ENCODE results near the gene KIF12. TPM values are rescaled to one million over a fixed set of nuclear protein-coding genes. Genes with fewer than 3 reads are reported as not detected.
A peak's percentile ranks its signal among the peaks of the same experiment; 100 is the strongest.

KIF12 gene
- total RNA-seq, 1 donor from 2014 or later, result not detected

DNA sequence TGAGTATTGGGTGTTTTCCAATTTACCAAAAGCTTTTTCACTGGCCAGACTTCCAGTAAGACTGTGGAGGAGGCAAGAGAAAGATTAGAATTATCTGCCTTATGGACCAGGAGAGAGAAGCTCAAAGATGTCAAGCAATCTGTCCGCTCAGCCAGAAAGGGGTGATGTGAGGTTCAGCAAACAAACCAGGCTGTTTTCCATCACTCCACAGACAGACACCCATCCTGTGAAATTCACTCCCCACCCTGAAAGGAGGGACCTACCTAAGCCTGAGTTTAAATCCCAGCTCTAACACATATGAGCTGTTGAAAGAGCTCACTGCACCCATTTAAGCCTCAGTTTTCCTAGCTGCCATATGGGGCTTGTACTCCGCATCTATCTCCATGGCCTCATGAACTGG is 41.3 kb upstream of the KIF12 start:
- Histone ChIP-seq H3K36me3 (no peaks in the 10 kb centered on the region), H3K9me3 (no peaks in the 10 kb centered on the region), H3K27me3 (no peaks in the 10 kb centered on the region), H3K4me1 (no peaks in the 10 kb centered on the region), H3K4me3 (no peak overlapping the region), H3K27ac (no peak overlapping the region)
- no peak for DNase-seq (ENCODE audit: low spot score in 2 of 2)
- TF ChIP-seq, protein P1, sequence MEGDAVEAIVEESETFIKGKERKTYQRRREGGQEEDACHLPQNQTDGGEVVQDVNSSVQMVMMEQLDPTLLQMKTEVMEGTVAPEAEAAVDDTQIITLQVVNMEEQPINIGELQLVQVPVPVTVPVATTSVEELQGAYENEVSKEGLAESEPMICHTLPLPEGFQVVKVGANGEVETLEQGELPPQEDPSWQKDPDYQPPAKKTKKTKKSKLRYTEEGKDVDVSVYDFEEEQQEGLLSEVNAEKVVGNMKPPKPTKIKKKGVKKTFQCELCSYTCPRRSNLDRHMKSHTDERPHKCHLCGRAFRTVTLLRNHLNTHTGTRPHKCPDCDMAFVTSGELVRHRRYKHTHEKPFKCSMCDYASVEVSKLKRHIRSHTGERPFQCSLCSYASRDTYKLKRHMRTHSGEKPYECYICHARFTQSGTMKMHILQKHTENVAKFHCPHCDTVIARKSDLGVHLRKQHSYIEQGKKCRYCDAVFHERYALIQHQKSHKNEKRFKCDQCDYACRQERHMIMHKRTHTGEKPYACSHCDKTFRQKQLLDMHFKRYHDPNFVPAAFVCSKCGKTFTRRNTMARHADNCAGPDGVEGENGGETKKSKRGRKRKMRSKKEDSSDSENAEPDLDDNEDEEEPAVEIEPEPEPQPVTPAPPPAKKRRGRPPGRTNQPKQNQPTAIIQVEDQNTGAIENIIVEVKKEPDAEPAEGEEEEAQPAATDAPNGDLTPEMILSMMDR (IDR thresholded peaks at IDR 0.05), result no peak
- intact Hi-C loops (cut with DNase I), result no loop called here

- H3K4me1 ChIP-seq, result no peaks in the 10 kb centered on the region
- H3K9me3 ChIP-seq, result no peaks in the 10 kb centered on the region
- TF ChIP-seq, protein P1 (IDR thresholded peaks at IDR 0.05), result no peak
- intact Hi-C loops (cut with DNase I), result no loop called here
- H3K36me3 ChIP-seq, result no peaks in the 10 kb centered on the region
- H3K27ac ChIP-seq, result no peak overlapping the region
- H3K27me3 ChIP-seq, result no peaks in the 10 kb centered on the region
- DNase-seq (ENCODE audit: low spot score in 2 of 2), result no peak
- no peak overlapping the region for H3K4me3 ChIP-seq
Measured at GRCh38 chr9:114139071-114139470, 40.0 kb upstream of the KIF12 start.

GRCh38 chr9:114138552-114138971 is 39.5 kb upstream of the KIF12 start:
- H3K27me3 ChIP-seq, result no peaks in the 10 kb centered on the region
- H3K27ac ChIP-seq, result no peak overlapping the region
- H3K36me3 ChIP-seq, result no peaks in the 10 kb centered on the region
- no peak overlapping the region for H3K4me3 ChIP-seq
- intact Hi-C loops (cut with DNase I), result no loop called here
- DNase-seq (ENCODE audit: low spot score in 2 of 2), result peak in 1 of 2 donors; percentile 73
- no peaks in the 10 kb centered on the region for H3K4me1 ChIP-seq
- no peaks in the 10 kb centered on the region for H3K9me3 ChIP-seq
- TF ChIP-seq, protein P1 (IDR thresholded peaks at IDR 0.05), result no peak

DNA sequence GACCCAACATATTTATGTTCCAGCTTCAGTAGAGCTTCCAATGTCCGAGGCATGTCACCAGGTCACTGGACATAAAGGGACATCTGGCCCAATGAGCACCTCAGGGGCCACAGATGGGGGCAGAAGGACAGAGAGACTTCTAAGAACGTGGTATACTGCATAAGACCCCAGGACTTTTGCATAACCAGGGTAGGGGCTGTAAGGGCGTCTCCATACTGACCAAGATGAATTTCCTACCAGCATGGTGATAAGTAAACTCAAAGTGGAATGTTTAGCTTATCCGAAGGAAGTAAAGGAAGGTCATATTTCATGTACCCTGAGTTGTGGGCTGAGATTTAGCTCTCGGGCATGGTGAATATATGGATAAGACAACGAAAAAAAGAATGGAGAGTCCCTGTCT is 38.7 kb upstream of the KIF12 start:
- DNase-seq (ENCODE audit: low spot score in 2 of 2), result no peak
- TF ChIP-seq, protein P1 (IDR thresholded peaks at IDR 0.05), result no peak
- H3K36me3 ChIP-seq, result no peaks in the 10 kb centered on the region
- intact Hi-C loops (cut with DNase I), result no loop called here
- no peaks in the 10 kb centered on the region for H3K27me3 ChIP-seq
- H3K9me3 ChIP-seq, result no peaks in the 10 kb centered on the region
- H3K4me1 ChIP-seq, result no peaks in the 10 kb centered on the region
- no peak overlapping the region for H3K27ac ChIP-seq
- H3K4me3 ChIP-seq, result no peak overlapping the region

DNA sequence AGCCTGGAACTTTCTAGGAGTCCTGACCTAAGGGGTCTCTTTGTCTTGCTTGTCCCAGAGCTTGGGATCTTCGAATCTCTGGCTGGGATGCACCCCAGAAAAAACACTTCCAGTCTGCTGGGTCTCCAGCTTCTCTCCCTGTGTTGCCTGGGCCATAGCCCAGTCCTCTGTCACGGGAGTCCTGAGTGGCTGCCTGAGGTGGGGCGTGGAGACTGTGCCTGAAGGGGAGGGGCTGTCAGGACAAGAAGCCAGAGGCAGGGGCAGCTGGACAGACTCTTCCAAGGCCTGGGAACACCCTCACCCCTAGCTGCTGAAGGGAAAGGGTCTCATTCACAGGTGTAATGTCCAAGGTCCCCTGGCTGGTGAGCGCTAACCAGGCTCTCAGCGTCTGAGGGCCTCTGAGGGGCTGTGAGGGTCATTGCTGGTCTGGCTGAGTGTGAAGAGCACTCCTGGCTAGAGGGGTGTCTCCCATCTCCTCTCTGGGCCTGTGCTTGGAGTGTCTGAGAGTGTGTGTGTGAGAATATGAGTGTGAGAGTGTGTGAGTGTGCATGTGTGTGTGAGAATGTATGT is 35.8 kb upstream of the KIF12 start:
- H3K9me3 ChIP-seq, result no peaks in the 10 kb centered on the region

More for the DNA sequence above, 35.8 kb upstream of the KIF12 start:
- intact Hi-C loops (cut with DNase I), result no loop called here
- TF ChIP-seq, protein P1 (IDR thresholded peaks at IDR 0.05), result no peak
- Histone ChIP-seq H3K4me1 (no peaks in the 10 kb centered on the region), H3K27ac (no peak overlapping the region), H3K4me3 (no peak overlapping the region), H3K36me3 (no peaks in the 10 kb centered on the region), H3K27me3 (no peaks in the 10 kb centered on the region)
- no peak for DNase-seq (ENCODE audit: low spot score in 2 of 2)

Measured in ascending aorta (tissue), 2 donors.